SW 1271 (cell line): ENCODE results near the gene UGT1A4.

ENCODE experiments used
- DNase-seq, 2 experiments: peaks; one replicate each; lab custom pipeline; 2025; lab: John Stamatoyannopoulos, UW

UGT1A4 gene

DNA sequence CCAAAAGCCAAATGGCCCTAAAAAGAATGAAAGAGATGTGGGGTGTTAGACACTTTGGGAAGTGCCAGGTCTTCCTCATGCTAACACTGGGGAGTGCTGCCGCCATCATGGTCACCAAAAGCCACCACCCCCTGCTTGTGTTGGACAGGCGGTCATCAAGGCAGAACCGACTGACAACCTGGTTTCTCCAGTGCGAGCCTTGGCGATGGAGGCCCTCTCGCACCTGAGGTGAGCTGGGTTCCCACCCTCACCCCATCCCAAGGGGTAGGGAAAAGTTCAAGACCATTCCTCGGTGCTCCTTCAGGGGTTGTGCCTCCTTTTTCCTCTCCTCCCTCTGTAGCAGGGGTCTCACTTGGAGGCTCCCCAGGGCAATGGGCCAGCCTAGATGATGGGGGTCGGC, 93.2 kb downstream of the UGT1A4 start:
- no peak for DNase-seq

DNA sequence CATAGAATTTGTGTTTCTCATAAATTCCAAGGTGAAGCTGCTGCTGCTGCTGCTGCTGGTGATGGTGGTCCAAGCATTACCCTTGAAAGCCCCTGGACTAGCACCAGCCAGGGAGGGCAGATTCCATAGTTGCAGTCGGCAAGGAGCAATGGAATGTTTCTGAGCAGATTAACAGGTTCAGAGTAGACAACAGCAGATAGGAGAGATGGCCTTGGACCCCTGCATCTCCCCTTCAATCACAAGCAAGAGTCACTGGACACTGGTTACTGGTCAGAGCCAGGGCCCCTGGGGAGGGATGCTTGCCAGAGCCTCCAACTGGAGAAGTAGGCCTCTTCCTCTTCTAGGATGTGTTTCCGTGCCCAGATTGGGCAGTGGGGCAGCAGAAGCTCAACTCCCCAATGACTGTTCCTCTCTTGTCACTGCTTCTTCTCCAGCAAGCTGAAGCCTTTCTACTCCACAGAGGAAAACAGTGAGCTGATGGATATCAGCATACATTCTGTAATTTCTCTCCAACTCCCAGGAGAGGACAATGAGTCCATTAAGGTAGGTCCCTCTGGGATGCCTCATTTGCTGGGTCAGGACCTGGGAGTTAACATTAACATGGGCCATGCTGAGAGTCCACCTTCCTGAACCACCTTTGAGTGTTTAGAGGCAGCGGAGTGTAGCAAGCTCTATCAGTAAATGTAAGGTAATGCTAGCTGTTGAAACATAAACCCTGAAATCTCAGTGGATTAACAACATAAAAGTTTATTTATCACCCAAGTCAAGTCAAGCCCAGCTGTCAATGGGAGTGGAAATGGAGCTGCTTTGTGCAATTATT, 94.9 kb downstream of the UGT1A4 start:
- no peak for DNase-seq

DNA sequence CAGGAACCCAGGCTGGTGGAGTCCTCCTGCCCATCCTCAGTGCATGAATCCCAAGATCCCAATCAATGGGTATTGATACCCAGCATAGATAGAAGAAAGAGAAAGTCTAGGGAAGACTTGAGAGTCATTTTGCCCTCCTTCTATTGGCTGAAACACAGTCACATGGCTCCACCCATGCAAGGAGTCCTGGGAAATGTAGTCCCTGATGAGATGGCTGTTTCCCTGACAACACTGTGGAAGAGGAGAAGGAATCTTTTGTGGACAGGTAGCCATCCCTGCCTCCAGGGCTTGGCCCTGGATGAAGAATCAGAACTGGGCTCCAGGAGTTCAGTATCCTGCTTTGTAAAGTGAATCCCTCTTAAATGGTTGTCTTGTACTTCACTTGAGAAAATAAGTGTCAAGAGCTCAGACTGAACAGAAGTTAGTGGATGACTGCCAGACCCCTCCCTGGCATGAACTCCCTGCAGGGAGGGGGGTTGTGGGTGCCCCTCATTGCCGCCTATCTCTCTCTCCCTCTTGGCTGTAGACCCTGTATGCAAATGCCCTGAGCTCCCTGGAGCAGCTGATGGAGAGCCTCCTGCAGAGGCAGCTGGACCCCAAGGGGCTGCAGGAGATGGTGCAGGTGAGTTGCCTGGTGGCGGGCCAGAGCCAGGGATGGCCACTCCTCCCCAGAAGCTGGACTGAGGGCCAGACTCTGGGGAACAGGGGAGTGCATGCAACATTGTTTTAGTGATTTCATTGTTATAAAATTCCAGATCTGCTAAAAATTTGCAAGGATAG, 95.7 kb downstream of the UGT1A4 start:
- peak in 1 of 2 experiments; percentile 10 for DNase-seq

DNA sequence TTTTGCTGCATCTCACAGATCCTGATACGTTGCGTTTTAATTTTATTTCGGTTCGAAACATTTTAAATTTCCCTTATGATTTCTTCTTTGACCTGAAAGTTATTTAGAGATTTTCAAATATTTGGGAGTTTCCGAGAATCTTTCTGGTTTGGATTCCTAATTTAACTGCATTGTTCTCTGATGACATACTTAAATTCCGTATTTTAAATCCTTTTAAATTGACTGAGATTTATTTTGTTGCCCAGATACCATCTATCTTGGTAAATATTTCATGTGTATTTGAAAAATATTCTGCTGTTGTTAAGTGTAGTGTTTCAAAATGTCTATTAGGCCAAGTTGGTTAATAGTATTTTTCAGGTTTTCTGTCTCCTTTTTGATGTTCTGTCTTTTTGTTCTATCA, 97.3 kb downstream of the UGT1A4 start:
- no peak for DNase-seq

DNA sequence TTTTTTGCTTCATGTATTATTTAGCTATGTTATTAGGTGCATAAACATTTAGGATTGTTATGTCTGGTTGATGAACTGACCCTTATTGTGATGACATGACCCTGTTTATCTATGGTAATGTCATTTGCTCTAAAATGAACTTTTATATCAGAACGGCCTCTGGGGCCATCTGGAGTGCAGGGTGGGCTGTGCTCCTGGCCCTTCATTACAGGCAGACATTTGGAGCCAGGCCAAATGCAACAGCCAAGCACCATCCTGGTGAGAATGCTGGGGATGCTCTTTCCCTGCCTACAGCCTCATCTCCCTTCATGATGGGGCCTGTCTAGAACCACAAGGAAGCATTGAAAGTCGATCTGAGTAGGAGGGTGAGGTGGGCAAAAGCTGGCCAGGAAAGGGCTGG, 97.8 kb downstream of the UGT1A4 start:
- no peak for DNase-seq

DNA sequence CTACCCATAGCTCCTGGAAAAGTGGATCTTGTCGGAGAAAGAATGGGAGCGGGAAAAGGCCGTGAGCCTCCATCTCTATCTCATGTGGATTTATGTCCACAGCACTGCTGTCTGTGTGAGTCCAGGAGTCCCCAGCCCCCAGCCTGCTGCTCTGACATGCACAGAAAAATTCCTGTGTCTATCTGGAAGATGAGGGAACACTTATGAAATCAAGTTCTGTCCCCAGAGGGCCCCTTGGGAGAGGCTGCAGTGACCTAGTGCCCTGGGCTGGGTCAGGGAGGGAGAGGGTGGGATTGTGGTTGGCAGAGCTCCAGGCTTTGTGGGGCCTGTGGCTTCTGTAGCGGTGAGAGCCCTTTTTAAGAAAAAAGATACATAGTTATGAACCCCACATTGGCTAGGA, 98.2 kb downstream of the UGT1A4 start:
- DNase-seq = no peak

DNA sequence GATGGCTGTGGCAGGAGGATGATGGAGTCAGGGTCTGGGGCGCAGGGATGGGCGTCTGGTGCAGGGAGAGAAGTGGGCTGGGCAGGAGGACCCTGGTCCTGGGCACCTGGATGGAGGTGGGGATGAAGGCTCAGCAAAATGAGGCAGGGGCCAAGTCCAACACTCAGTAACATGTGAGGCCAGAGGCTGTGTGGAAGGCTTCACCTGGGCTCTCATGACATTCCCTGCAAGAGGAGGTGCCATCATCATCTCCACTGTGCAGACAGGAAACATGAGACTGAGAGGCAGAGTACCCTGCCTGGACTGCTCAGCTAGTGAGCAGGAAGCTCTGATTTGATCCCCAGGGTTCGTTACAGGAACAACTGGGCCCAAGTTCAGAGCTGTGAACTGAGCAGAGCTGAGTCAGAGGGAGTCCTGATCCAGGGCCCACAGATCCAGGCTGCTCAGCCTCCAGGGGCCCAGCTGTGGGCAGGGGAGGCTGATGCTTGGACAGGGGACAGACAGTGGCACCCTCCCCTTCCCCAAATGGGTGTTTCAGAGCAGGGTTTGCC, 98.9 kb downstream of the UGT1A4 start:
- DNase-seq = no peak

DNA sequence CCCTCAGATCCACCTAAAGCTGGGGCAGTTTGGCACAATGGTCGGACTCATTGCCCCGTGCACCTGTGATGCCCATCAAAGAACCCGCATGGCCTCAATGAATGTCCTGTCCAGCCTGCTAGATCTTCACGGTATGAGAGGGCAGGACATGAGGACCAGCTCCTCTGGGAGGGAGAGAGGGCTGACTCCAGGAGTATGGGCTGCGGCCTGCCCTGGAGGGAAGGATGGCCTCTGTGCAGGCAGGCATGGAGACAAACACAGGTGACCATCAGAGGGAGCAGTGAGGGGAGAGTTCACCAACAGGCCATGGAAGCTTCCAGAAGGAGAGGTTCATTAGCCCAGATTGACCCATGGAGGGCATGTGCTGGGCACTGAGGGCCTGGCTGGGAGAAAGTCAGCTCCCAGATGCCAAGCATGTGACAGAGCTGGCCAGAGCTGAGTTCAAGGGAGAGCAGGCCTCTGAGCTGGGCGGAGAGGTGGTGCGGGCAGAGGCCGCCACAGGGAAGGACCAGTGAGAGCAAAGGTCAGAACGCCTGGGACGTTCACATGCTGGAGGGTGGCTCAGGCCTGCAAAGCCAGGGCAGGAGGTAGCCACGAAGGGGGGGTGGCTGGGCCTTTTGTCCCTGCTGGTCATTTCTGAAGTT, 99.6 kb downstream of the UGT1A4 start:
- no peak for DNase-seq

DNA sequence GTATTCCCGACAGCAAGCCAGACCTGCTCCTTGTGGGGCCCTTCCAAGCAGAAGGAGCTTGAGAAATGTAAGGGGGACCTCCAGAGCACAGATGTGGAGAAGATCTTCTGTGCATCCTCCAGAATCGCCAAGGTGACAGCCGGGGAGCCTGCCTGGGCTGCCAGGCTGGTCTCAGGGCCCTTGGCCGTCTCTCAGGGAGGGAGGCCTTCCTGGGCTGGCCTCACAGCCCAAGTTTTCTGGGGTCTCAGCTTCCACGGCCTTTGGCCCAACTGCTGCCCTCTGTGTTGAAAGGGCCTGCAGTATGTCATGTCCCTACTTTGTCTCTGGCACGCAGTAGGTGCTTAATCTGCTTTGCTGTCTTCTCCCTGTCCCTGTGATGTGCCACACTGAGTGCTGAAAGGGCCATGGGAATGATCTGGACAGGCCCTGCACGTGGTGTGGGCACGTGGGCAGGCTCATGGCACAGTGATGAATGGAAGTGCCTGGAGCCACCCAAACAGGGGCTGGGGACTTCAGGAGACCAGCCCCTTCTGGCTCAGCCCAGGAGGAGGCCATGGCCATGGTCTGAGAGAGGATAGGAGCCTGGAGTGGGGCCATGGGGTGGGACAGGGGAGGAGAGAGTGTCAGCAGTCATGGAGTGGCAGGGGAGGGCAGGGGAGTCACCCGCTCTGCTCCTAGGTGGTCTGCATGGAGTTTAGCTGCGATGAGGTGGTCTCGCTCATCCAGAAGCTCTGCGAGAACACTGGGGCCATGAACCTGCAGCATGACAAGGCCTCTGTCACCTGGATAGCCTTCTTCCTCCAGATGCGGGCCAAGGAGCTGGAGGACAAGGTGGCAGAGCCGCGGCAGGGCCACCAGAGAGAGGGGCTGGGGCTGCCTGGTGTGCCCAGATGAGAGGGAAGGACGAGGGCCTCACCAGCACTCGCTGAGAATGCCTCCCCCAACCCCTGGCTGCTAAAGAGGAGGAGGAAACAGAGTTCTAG, 100.4 kb downstream of the UGT1A4 start:
- DNase-seq = no peak

DNA sequence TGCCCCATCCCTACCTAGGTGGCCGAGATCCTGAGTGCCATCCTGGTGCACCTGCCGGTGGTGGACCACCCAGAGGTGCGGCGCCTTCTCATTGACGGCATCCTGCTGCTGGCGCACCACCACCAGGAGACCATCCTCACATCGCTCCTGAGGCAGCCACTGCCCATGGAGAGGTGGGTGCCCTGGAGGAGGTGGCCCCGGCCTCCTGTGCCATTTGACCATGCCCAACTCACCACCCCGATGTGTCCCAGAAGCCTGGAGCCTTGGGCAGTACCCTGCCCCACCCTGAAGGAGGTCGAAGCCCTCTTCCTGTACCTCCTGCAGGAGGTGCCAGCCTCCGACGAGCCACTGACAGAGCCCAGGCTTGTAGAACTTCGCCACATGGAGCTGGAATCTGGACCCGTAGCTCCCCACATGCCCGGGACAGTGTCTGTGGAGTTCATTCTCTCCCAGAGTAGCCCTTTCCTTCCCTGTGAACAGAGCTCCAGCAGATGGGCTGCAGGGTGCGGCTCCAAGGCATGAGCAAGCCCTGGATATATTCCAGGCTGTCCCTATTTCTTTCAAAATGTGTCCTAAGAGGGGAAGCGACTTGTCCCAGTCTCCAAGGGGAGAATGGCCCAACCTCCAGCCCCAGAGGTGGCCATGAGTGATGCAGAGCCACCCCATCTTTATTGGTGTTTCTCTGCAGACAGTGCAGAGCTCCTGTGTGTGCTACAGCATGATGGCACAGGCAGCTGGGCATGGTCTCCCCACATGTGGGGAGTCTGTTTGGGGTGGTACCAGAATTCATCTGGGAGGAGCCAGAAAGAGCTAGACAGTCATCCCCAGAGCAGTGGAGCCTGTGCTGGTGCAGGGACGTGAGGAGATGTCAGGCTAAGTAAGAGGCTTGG, 101.6 kb downstream of the UGT1A4 start:
- DNase-seq = no peak

DNA sequence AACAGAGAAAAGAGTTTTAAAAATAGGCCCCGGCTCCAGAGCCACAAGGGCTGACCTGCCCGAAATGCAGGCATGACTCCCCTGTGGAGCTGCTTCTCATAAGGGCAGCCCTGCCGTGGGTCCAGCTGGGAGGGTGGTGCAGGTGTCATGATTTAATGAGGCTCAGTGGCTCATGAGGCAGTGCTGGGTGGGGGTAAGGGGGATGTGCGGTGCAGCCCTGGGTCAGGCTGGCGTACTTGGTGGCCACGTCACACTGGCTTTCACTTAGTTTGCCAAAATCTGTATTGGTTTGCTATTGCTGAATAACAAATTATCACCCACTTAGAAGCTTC, 102.2 kb downstream of the UGT1A4 start:
- no peak for DNase-seq

DNA sequence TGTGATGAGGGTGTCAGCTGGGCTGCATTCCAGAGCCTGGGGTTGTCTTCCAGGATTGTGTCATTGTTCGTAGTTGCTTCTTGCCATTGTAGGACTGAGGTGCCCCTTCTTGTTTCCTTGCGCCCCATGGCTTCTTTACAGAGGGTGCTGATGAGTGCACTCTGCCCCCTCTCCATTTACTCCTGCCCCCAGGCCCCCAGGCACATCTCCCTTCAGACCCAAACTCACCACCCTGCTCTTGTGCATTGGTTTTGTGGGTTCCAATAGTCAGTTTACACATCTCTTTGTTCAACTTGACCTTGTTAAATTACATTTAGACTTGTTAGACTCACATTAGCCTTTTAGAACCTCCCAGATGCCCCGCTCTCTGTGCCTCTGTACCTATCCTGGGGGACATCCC, 102.7 kb downstream of the UGT1A4 start:
- DNase-seq = no peak

DNA sequence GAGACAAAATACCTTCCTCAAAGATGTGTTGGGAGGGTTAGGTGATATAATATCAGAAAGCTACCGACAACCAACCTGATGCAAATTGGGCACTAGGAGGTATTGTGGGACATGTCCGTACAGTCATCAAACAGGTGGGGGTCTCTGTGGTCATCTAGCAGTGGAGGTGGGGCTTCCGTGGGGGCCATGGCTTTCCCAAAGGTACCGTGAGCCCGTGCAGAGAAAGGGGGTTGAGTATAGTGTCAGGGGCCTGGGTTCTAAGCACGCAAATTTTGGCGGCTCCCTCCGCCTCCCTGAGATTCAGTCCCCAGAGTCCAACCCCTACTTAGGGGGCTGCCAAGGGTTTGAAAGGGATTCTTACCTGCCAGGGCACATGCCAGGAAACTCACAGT, 103.2 kb downstream of the UGT1A4 start:
- DNase-seq = no peak

DNA sequence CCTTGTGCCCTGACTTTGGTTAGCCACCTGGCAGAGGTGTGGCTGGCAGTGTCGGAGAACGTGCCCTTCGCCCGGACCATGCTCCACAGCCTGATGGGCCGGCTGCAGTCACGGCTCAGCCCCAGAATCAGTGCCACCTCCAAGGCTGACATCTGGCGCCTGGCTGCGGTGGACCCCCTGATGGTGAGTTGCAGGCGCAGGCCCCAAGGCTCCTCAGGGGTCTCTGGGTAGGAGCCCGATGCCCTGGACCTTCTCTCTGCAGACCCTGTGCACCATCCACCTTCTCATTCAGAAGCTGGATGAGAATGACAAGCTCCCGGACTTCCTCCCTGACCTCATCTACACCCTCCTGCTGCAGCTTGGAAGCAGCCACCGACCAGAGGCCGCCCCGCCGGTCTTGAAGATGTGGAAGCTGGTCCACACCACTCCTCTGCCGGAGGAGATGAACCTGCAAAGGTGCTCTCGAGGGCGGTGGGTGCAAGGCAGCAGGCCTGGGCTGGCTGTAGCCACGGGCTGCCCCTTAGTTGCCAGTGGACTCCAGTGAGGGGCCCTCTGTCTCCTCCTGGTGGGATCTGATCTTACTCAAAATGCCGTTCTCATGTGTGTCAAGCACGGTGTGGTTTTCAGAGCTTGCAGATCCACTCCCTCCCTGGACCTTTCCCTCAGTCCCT, 103.7 kb downstream of the UGT1A4 start:
- no peak for DNase-seq
